Femur (tissue), 1 donor: ENCODE results near the gene PRSS56.
A peak's percentile ranks its signal among the peaks of the same experiment; 100 is the strongest.

Source experiments
- DNase-seq: peaks from one replicate; pipeline ENCODE4 v3.0.0-alpha.2; 2017

Gene PRSS56

GRCh38 chr2:232502911-232503808 lies 17.0 kb upstream of the PRSS56 start:
- DNase-seq, result peak; percentile 46

GRCh38 chr2:232503809-232504323 lies 16.3 kb upstream of the PRSS56 start:
- no peak for DNase-seq

DNA sequence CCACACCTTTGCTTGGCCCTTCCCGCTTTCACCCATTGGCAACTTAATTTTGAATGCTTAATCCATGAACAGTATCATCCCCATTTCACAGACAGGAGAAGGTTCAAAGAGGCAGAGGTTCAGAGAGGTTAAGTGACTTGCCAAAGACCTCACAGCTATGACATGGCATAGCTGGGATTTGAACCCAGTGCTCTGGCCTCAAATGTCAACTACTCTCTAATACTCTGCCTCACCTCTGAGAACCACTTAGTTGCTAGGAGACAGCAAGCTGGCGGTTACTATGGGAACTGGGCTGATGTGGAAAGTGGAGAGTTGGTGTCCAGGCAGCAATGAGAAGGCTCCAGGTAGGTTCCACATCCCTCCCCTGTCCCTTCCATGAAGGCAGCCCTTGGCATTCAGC lies 15.8 kb upstream of the PRSS56 start:
- DNase-seq, result no peak

DNA sequence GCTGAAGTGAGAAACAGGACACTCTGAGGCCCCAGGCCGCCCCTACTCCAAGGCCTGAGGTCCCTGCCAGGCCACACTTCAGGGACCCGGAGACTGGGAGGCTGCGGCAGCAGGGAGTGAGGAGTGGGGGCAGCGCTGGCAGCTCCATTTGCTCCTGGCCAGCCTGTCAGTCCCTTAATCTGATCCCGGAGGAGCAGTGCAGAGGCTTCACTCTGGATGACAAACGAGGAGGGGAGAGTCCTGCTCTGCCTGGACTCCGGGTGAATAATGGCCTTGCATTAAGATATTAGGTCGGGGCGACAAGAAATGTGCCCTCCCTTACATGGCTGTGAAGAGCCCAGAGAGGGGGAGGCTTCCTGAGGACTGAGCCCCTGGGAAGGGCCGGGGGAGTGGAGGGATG lies 14.3 kb upstream of the PRSS56 start:
- DNase-seq, result no peak

- DNase-seq, result no peak
Measured at GRCh38 chr2:232506709-232507108, 13.5 kb upstream of the PRSS56 start.

GRCh38 chr2:232508251-232508650 lies 11.9 kb upstream of the PRSS56 start:
- DNase-seq, result no peak

DNA sequence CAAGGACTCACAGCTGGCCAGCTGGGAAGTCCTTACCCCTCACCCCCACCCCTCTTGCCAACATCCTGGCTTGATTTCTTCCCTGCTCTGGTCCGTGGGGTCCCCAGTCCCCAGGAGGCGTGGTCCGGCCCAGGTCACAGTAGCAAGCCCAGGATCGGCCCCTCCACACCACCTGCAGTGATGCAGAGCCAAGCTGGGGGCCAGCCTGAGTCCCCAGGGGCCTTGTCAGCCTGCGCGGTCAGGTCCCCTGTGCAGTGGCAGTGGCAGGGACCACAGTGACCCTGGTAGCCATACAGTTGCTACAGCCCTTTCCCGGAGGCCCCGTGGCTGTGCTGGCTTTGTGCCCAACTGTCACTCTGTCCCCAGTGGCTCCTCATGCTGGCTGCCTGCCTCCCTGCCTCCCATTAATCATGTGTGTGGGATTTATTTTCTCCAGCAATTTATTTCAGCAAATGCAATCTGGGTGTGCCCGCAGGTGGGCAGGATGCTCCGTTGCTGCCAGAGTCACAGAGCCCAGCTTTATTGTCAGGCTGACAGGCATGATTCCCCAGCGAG lies 8.8 kb upstream of the PRSS56 start:
- no peak for DNase-seq

DNA sequence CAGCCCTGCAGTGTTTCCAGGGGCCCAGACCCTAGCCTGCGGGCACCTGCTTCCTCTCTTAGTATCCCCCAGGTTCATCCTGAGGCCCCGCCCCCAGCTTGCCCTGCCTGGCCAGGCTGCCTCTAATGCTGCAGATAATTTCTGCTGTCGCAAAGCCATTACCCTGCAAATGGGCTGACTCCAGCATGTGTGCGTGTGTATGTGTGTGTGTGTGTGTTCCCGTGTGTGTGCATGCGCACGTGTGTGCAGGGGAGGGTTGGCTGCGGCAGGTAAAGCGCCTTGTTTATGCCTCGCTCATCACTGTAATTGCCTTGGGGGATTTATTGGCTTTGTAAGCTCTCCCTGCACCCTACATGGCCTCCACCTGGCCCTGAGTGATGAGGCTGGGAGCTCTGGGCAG lies 7.6 kb upstream of the PRSS56 start:
- DNase-seq, result no peak

GRCh38 chr2:232513353-232513752 lies 6.8 kb upstream of the PRSS56 start:
- DNase-seq, result no peak

DNA sequence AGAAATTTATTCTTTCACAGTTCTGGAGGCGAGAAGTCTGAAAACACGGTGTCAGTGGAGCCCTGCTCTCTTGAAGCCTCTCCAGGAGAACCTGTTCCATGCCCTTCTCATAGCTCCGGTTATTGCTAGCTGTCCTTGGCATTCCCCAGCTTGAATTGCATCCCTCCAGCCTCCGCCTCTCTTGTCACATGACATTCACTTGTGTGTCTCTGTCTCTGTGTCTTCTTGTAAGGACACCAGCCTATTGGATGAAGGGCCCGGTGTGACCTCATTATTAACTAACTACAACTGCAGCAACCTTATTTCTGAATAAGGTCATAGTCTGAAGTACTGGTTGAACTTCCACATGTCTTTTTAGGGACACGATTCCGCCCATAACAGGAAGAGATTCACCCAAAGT lies 4.5 kb upstream of the PRSS56 start:
- no peak for DNase-seq

- no peak for DNase-seq
Measured at GRCh38 chr2:232516551-232516950, 3.6 kb upstream of the PRSS56 start.

DNA sequence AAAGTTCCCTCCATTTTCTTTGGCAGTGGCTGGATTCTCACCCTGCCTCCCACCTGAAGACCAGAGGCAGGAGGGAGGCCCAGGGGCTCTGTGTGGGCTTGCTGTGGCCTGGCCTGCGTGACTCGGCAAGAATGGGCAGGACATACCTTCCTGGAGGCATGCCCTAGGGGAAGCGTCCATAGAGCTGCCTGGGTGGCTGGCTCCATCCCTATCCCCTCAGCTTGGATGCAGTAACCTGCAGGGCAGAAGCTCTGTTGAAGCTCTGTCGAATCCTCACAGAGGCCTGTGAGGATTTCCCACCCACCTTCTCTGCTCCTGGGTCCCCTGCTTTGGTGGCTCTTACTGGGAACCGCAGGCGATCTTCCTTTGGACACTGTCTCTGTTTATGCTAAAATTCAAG lies 1.3 kb upstream of the PRSS56 start:
- DNase-seq, result no peak

GRCh38 chr2:232520489-232520888 lies 301 bp downstream of the PRSS56 start:
- no peak for DNase-seq

DNA sequence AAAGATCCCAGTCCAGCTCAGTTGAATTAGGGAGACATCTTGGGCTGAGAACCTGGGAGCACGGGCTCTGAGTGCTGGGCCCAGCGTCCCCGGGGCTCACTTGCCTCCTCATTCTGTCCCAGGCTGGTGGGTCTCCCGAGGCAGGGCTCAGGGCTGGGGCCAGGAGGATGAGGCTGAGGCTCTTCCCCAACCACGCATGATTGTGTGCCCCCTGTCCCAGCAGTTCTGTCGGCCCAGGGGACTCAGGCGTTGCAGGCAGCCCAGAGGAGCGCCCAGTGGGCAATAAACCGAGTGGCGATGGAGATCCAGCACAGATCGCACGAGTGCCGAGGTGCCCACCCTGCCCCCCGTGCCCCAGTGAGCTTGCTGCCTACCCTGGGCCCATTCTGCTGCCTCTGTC lies 910 bp downstream of the PRSS56 start:
- no peak for DNase-seq

DNA sequence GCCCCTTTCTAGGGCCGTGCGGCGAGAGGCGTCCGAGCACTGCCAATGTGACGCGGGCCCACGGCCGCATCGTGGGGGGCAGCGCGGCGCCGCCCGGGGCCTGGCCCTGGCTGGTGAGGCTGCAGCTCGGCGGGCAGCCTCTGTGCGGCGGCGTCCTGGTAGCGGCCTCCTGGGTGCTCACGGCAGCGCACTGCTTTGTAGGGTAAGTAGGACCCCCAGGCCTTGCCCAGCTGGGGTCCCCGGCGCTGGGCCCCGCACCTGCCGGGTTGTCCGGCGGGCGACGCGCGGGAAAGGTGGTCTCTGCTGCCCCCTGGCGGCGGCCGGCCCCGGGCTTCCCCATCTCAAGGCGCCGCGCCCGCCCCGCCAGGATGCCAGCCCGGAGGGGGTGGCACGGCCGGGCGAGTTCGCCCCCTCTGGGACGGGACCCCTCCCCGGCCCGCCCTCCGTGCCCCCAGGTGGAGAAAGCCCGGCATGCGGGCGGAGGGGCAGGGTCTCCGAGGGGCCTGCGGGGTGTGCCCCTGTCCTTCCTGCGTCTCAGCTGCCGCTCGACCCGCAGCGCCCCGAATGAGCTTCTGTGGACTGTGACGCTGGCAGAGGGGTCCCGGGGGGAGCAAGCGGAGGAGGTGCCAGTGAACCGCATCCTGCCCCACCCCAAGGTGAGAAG lies 1.9 kb downstream of the PRSS56 start:
- DNase-seq, result no peak

GRCh38 chr2:232522623-232523401 lies 2.6 kb downstream of the PRSS56 start:
- no peak for DNase-seq

- DNase-seq, result no peak
Measured at GRCh38 chr2:232523402-232523681, 3.2 kb downstream of the PRSS56 start.

- DNase-seq, result peak; percentile 58
Measured at GRCh38 chr2:232523682-232524597, 3.8 kb downstream of the PRSS56 start.

- no peak for DNase-seq
Measured at GRCh38 chr2:232524771-232525170, 4.6 kb downstream of the PRSS56 start.

DNA sequence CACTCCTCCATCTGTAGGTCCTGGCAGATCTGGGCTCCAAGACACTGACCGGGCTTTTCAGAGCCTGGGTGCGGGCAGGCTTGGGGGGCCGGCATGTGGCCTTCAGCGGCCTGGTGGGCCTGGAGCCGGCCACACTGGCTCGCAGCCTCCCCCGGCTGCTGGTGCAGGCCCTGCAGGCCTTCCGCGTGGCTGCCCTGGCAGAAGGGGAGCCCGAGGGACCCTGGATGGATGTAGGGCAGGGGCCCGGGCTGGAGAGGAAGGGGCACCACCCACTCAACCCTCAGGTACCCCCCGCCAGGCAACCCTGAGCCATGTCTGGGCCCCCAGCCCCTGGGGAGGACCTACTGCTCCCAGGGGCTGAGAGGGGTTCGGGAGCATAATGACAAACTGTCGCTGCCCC lies 5.0 kb downstream of the PRSS56 start:
- no peak for DNase-seq

DNA sequence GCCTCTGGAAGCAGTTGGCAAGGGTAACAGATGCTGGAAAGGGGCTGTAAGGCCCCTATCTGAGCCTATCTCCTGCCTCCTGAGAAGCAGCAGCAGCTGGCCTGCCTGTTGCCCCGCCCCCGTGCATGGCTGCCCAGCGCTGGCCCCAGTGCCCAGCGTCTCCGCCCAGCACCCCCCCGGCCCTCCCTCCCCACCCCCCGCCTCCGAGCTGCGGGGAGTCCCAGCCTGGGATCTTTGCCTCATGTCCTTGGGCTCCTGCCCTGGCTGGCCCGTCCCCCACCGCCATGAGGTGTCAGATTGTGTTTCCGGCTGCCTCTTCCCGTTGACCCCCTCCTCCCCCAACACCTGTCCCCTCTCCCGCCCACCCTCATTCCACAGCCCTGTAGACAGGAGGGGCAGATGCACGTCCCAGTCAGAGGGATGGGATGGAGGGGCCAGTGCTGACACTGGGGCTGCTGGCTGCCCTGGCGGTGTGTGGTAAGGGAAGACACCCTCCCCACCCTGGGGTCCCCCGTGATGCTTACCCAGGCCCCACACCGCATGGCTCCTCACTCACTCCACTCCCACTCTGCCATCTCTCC lies 5.7 kb downstream of the PRSS56 start, which contains the start of gene CHRND:
CHRND (plus strand) TSS at position 370 of the 581 bp plus-strand sequence; CDS start at position 426, 56 bp downstream.
- DNase-seq, result peak; percentile 88
